Stimulated activated effector memory CD8-positive, alpha-beta T cell treated with anti-CD3 and anti-CD28 coated beads, Interleukin-12 subunit alpha, Interleukin-12 subunit beta, amount 100 ng/mL, for 72 hours (primary cell): ENCODE measurements around the gene ENKD1.

Source experiments
- ATAC-seq: fragments of 150-1000 bp; cut with Tn5 transposase; 2 replicates; pipeline ENCODE4 v1.10.0; 2021
- DNase-seq, 2 donors: peaks; one replicate each; pipeline ENCODE4 v3.0.0; 2021 to 2022; ENCODE audit warnings: low spot score in 2 of 2
- H3K27ac Mint-ChIP-seq: one replicate; pipeline ENCODE4 v1.8.0; 2022; ENCODE audit warnings: mild to moderate bottlenecking, mixed read lengths
- H3K36me3 Mint-ChIP-seq: one replicate; pipeline ENCODE4 v1.8.0; 2022; ENCODE audit warnings: mild to moderate bottlenecking, mixed read lengths
- H3K4me1 Mint-ChIP-seq: one replicate; pipeline ENCODE4 v1.8.0; 2022; ENCODE audit warnings: mixed read lengths
- H3K4me3 Mint-ChIP-seq: one replicate; pipeline ENCODE4 v1.8.0; 2022; ENCODE audit warnings: mild to moderate bottlenecking, mixed read lengths
- H3K9me3 Mint-ChIP-seq: one replicate; pipeline ENCODE4 v1.8.0; 2022; ENCODE audit warnings: mixed read lengths

ENKD1 gene

DNA sequence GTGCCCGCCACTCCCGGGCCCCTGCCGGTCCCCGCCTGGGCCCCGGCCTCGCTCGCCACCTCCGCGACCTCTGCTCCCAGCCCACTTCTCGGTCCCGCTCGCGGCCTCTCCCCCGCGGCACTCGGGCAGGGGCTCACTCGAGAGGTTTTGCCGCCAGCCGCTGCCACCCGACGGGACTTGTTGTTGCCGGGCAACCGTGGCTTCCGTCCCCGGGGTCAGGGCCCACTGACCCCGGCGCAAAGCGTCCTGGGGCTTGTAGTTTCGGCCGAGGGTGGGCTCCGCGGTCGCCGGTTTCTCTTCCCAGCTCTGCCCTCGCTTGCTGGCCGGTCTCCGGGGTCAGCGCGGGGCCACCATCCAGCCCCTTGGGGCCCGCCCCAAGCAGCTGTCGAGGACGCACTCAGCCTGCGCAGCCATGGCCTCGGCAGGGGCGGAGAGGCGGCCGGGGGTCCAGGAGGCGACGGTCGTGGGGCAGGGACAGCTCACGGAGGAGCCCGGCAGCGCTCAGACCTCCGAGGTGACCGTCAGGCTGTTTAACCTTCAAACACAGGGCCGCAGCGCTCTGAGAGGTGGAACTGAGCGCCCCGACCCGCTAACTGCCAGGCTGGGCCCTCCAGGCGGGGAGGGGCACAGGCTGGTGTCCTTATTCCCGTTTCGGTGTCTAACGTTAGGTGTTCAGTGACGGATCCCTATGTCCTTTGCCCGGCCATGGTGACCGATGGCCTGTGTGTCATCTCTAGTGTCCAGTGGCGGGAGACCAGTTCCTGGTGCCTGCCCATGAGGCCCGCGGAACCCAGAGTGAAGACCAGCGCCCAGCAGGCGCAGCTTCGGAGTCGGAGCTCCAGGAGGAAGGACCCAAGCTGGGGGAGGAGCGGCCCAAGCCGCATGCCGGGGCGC is at the start of gene ENKD1, which contains the start of gene C16orf86:
Gene ENKD1, minus strand, starts transcription at position 192 of the 894 bp plus-strand sequence. CDS start 308 bp downstream, outside the sequence.
Gene C16orf86, plus strand, starts transcription at position 256 of the 894 bp plus-strand sequence. Its CDS starts 157 bp downstream, at position 413.
- Mint-ChIP-seq H3K4me1 (peaks cover 17% of the 10 kb centered on the region), H3K4me3 (peak within 1 kb of the TSS; percentile 81), H3K27ac (peak within 1 kb of the TSS; percentile 87), H3K36me3 (no peaks in the 10 kb centered on the region), H3K9me3 (no peaks in the 10 kb centered on the region)
- DNase-seq (peak; percentile 67 to 86), ATAC-seq (peak; percentile 80)

GRCh38 chr16:67716097-67716496 is 49.5 kb upstream of the ENKD1 start:
- ATAC-seq: no peak
- peaks cover 49% of the 10 kb centered on the region for H3K4me1 Mint-ChIP-seq

GRCh38 chr16:67714522-67714921 is 48.0 kb upstream of the ENKD1 start:
- no peak overlapping the region for H3K27ac Mint-ChIP-seq
- H3K9me3 Mint-ChIP-seq: no peaks in the 10 kb centered on the region
- DNase-seq (no peak), ATAC-seq (no peak)
- peaks cover 39% of the 10 kb centered on the region for H3K4me1 Mint-ChIP-seq
- H3K36me3 Mint-ChIP-seq: peaks cover 22% of the 10 kb centered on the region
- no peak overlapping the region for H3K4me3 Mint-ChIP-seq

More at GRCh38 chr16:67716097-67716496, 49.5 kb upstream of the ENKD1 start:
- H3K4me3 Mint-ChIP-seq: no peak overlapping the region
- peaks cover 28% of the 10 kb centered on the region for H3K36me3 Mint-ChIP-seq
- no peak overlapping the region for H3K27ac Mint-ChIP-seq
- no peaks in the 10 kb centered on the region for H3K9me3 Mint-ChIP-seq
- no peak for DNase-seq

DNA sequence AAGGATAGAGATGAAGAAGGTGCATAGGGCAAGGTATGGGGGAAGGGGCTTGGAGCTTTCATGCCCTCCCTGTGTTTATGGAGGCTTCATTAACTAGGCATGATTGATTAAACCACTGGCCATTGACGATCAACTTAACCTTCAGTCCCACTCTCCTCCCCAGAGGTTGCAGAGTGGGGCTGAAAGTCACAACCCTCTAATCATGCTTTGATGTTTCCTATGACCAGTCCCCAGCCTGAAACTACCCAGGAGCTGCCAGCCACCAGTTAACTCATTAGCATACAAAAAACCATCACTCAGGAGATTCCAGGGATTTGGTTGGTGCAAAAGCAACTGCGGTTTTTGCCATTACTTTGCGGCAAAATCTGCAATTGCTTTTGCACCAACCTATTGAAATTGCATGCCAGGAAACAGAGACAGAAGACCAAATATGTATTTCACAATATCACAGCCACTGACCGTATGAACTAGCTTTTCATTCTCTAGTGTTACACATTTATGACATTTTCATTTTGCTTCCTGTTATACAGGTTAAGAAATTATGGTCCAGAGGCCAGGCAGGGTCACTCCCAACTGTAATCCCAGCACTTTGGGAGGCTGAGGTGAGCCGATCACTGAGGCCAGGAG is 47.2 kb upstream of the ENKD1 start:
- Mint-ChIP-seq H3K4me3 (no peak overlapping the region), H3K4me1 (peaks cover 35% of the 10 kb centered on the region)

GRCh38 chr16:67710607-67711006 is 44.1 kb upstream of the ENKD1 start:
- DNase-seq (no peak), ATAC-seq (no peak)
- Mint-ChIP-seq H3K36me3 (peaks cover 5% of the 10 kb centered on the region), H3K4me1 (peaks cover 22% of the 10 kb centered on the region), H3K9me3 (no peaks in the 10 kb centered on the region), H3K27ac (no peak overlapping the region), H3K4me3 (no peak overlapping the region)

More for the DNA sequence above, 47.2 kb upstream of the ENKD1 start:
- Mint-ChIP-seq H3K36me3 (peaks cover 15% of the 10 kb centered on the region), H3K27ac (peak overlapping the region; percentile 32), H3K9me3 (no peaks in the 10 kb centered on the region)
- ATAC-seq (no peak), DNase-seq (no peak)

DNA sequence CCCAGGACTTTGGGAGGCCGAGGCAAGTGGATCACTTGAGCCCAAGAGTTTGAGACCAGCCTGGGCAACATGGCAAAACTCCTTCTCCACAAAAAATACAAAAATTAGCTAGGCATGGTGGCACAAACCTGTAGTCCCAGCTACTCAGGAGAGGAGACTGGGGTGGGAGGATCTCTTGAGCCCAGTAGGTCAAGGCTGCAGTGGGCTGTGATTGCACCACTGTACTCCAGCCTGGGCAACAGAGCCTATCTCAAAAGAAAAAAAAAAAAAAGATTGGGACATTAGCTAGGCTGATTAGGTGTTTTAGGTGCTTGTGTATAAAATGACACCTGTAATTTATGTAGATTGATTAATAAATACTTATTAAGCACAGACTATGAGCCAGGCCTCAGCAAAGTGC is 42.5 kb upstream of the ENKD1 start:
- H3K36me3 Mint-ChIP-seq: peaks cover 2% of the 10 kb centered on the region
- no peaks in the 10 kb centered on the region for H3K9me3 Mint-ChIP-seq
- H3K4me3 Mint-ChIP-seq: no peak overlapping the region
- DNase-seq (no peak), ATAC-seq (no peak)
- H3K27ac Mint-ChIP-seq: no peak overlapping the region
- peaks cover 28% of the 10 kb centered on the region for H3K4me1 Mint-ChIP-seq

DNA sequence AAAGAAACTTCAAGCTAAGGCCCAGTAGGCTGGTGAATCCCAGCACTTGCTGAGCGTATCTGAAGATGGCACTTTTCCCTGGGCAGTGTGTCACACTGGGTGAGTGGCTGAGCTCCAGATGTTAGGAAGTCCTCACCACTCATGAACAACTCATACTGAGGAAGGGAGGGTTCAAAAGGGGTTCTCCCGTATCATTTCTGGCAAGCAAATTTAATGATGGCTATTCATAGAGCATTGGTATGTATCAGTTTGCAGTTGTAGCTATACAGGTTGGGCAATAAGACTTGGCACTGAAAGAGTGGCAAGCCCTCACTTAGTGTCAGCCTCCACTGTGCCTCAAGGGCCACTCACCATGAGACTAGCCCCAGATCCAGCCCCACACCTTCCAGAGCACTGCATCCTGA is 41.8 kb upstream of the ENKD1 start:
- Mint-ChIP-seq H3K27ac (no peak overlapping the region), H3K4me1 (peaks cover 31% of the 10 kb centered on the region), H3K36me3 (no peaks in the 10 kb centered on the region), H3K9me3 (no peaks in the 10 kb centered on the region), H3K4me3 (no peak overlapping the region)
- DNase-seq: no peak
- ATAC-seq: no peak

GRCh38 chr16:67707790-67708189 is 41.2 kb upstream of the ENKD1 start:
- DNase-seq: no peak
- no peak for ATAC-seq
- H3K4me1 Mint-ChIP-seq: peaks cover 32% of the 10 kb centered on the region
- no peaks in the 10 kb centered on the region for H3K9me3 Mint-ChIP-seq
- no peak overlapping the region for H3K4me3 Mint-ChIP-seq
- no peak overlapping the region for H3K27ac Mint-ChIP-seq
- H3K36me3 Mint-ChIP-seq: no peaks in the 10 kb centered on the region

- H3K4me3 Mint-ChIP-seq: no peak overlapping the region
- no peak for DNase-seq
- no peak for ATAC-seq
- no peaks in the 10 kb centered on the region for H3K9me3 Mint-ChIP-seq
- peaks cover 32% of the 10 kb centered on the region for H3K4me1 Mint-ChIP-seq
- H3K27ac Mint-ChIP-seq: no peak overlapping the region
- no peaks in the 10 kb centered on the region for H3K36me3 Mint-ChIP-seq
These were observed 40.7 kb upstream of the ENKD1 start for GRCh38 chr16:67707210-67707609.

- no peak overlapping the region for H3K4me3 Mint-ChIP-seq
- H3K27ac Mint-ChIP-seq: peak overlapping the region; percentile 67
- ATAC-seq (no peak), DNase-seq (no peak)
- H3K4me1 Mint-ChIP-seq: peaks cover 17% of the 10 kb centered on the region
- H3K9me3 Mint-ChIP-seq: no peaks in the 10 kb centered on the region
- H3K36me3 Mint-ChIP-seq: no peaks in the 10 kb centered on the region
These were observed 37.6 kb upstream of the ENKD1 start for GRCh38 chr16:67704110-67704509.

DNA sequence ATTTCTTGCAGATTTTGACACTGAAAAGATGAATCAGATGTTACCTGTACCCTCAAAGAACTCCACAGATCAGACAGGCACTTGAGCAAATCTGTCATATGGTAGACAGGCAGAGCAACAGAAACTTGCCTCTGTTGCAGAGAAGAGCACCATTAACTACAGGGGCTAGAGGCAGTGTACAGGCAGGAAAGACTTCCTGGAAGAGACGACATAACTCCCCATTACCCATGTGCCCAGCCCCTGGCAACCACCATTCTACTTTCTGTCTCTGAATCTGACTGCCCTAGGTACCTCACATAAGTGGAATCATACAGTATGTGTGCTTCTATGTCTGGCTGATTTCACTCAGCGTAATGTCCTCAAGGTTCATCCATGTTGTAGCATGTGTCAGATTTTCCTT is 37.1 kb upstream of the ENKD1 start:
- H3K9me3 Mint-ChIP-seq: no peaks in the 10 kb centered on the region
- DNase-seq: no peak
- ATAC-seq: peak; percentile 88
- H3K36me3 Mint-ChIP-seq: peaks cover 3% of the 10 kb centered on the region
- peak overlapping the region; percentile 5 for H3K4me3 Mint-ChIP-seq
- peak overlapping the region; percentile 67 for H3K27ac Mint-ChIP-seq
- H3K4me1 Mint-ChIP-seq: peaks cover 20% of the 10 kb centered on the region

GRCh38 chr16:67702130-67702529 is 35.6 kb upstream of the ENKD1 start:
- Mint-ChIP-seq H3K36me3 (peaks cover 10% of the 10 kb centered on the region), H3K4me3 (no peak overlapping the region), H3K27ac (no peak overlapping the region), H3K9me3 (no peaks in the 10 kb centered on the region), H3K4me1 (peaks cover 22% of the 10 kb centered on the region)
- DNase-seq: no peak
- no peak for ATAC-seq

- H3K9me3 Mint-ChIP-seq: no peaks in the 10 kb centered on the region
- no peak for ATAC-seq
- peaks cover 27% of the 10 kb centered on the region for H3K4me1 Mint-ChIP-seq
- DNase-seq: no peak
- H3K27ac Mint-ChIP-seq: no peak overlapping the region
- H3K36me3 Mint-ChIP-seq: peaks cover 10% of the 10 kb centered on the region
- H3K4me3 Mint-ChIP-seq: no peak overlapping the region
These were observed 34.9 kb upstream of the ENKD1 start for GRCh38 chr16:67701420-67701819.

DNA sequence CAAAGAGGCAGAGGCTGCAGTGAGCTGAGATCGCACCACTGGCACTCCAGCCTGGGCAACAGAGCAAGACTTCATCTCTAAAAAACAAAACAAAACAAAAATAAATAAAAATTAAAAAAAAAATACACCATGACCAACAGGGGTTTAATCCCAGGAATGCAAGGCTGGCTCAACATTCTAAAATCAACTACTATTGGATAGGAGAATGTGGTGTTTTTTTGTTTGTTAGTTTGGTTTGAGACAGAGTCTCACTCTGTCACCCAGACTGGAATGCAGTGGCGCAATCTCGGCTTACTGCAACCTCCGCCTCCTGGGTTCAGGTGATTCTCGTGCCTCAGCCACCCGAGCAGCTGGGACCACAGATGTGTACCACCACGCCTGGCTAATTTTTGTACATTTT is 32.7 kb upstream of the ENKD1 start:
- peaks cover 10% of the 10 kb centered on the region for H3K36me3 Mint-ChIP-seq
- no peak overlapping the region for H3K27ac Mint-ChIP-seq
- ATAC-seq (no peak), DNase-seq (no peak)
- no peak overlapping the region for H3K4me3 Mint-ChIP-seq
- peaks cover 21% of the 10 kb centered on the region for H3K4me1 Mint-ChIP-seq
- no peaks in the 10 kb centered on the region for H3K9me3 Mint-ChIP-seq

- DNase-seq: no peak
- peaks cover 10% of the 10 kb centered on the region for H3K36me3 Mint-ChIP-seq
These were observed 31.1 kb upstream of the ENKD1 start for GRCh38 chr16:67697422-67698185.

More at GRCh38 chr16:67697422-67698185, 31.1 kb upstream of the ENKD1 start:
- Mint-ChIP-seq H3K9me3 (no peaks in the 10 kb centered on the region), H3K4me1 (peaks cover 10% of the 10 kb centered on the region), H3K27ac (no peak overlapping the region), H3K4me3 (no peak overlapping the region)
- no peak for ATAC-seq
